Hippocampal formation (tissue), 2 donors: ENCODE measurements around the gene RAB8B.

ENCODE experiments used
- DNase-seq, 2 donors: peaks; one replicate each; lab custom pipeline; 2025; lab: John Stamatoyannopoulos, UW

Gene RAB8B

GRCh38 chr15:63185206-63185605 is 4.2 kb upstream of the RAB8B start:
- DNase-seq, result no peak

GRCh38 chr15:63186065-63186464 is 3.3 kb upstream of the RAB8B start:
- no peak for DNase-seq

- DNase-seq, result no peak
Observed at GRCh38 chr15:63187589-63188226, 1.7 kb upstream of the RAB8B start.

- DNase-seq, result no peak
Observed at GRCh38 chr15:63188247-63188925, 1.0 kb upstream of the RAB8B start.

GRCh38 chr15:63189941-63190768 is 749 bp downstream of the RAB8B start:
- no peak for DNase-seq

- no peak for DNase-seq
Observed at GRCh38 chr15:63190769-63191649, 1.6 kb downstream of the RAB8B start.

GRCh38 chr15:63191895-63192618 is 2.7 kb downstream of the RAB8B start:
- DNase-seq, result no peak

GRCh38 chr15:63192619-63193206 is 3.3 kb downstream of the RAB8B start:
- no peak for DNase-seq

- DNase-seq, result no peak
Observed at GRCh38 chr15:63194302-63194701, 4.9 kb downstream of the RAB8B start.

- DNase-seq, result no peak
Observed at GRCh38 chr15:63194880-63195568, 5.6 kb downstream of the RAB8B start.

GRCh38 chr15:63195569-63196015 is 6.2 kb downstream of the RAB8B start:
- no peak for DNase-seq

GRCh38 chr15:63196842-63197241 is 7.4 kb downstream of the RAB8B start:
- no peak for DNase-seq

- no peak for DNase-seq
Observed at GRCh38 chr15:63197626-63198025, 8.2 kb downstream of the RAB8B start.

- no peak for DNase-seq
Observed at GRCh38 chr15:63198371-63199250, 9.2 kb downstream of the RAB8B start.

GRCh38 chr15:63200464-63201249 is 11.3 kb downstream of the RAB8B start:
- DNase-seq, result no peak

GRCh38 chr15:63202861-63203260 is 13.5 kb downstream of the RAB8B start:
- DNase-seq, result no peak

GRCh38 chr15:63203451-63204090 is 14.2 kb downstream of the RAB8B start:
- DNase-seq, result no peak

- no peak for DNase-seq
Observed at GRCh38 chr15:63206079-63206478, 16.7 kb downstream of the RAB8B start.
